Anterior cingulate cortex (tissue), 58 donors: ENCODE results near the gene PDE8A.
"Not testable (repeated sequence)": the region's sequence is repeated elsewhere in the genome, so short reads cannot be mapped to it uniquely, and the experiment has no call there.

ENCODE experiments used
- DNase-seq, 58 donors: peaks; one replicate each; lab custom pipeline; 2025; lab: John Stamatoyannopoulos, UW

PDE8A gene

DNA sequence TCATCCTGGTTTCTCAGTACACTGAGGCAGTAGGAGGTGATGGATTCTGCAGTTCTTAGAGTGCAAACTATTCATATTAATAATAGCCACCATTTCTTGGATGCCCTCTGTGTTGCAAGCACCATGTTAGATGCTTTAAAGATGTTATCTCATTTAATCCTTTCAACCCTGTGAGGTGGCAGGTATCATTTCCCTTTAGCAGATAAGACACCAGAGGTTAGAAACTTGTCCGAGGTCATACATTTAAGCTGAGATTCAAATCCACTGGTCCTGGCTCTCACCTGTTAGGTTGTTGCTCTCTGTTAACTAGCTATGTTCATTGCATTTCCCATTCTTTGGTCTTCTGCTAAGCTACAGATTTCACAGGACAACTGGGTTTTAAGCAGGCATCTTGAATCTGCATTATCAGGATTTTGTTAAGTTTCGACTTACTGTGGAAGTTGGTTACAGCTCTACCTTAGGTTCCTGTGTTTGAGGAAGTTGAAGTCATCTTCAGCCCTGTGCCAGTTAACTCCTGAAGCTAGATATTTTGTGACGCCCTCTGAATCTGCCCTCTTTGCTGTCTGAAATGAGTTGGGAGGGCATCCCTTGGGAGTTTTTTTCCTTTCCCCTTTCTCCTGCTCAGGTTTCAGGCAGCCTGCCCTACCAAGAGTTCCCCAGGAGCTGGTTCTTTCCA, 6.4 kb downstream of the PDE8A start:
- DNase-seq = no peak

DNA sequence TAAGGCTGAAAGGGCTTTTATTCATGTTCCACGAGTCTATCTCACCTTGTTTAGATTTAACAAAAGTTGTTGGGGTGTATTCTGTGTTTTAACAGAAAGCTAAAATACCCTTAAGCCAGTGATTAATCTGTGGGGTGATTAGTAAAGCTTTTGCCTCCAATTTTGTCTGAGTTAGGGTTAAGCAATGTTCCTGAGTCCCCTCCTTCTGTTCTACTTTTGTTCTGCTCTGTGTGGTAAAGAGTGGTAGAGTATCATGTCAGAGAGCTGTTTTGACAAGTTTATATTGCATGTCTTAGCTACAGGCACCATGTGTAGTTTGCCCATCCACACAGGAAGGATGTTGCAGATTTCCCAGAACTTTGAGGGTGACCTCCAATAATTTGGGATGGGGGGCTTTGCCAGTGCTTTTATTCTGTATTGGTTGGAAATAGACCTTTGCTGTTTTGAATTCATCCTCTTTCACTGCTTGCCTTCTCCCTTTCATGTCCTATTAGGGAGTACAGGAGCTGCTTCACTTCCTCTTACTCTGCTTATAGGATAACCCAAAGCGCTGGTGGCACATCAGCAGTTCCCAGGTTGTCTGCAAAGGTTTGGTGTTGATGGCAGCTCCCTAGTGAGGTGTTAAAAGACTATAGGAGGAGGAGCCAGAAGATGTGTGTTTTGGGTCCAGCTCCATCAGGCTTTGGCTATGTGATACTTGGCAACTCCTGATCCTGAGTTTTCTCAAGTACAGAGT, 7.4 kb downstream of the PDE8A start:
- DNase-seq = no peak

- DNase-seq = no peak
These were observed 8.9 kb downstream of the PDE8A start for GRCh38 chr15:84990507-84990906.

- DNase-seq = no peak
These were observed 9.5 kb downstream of the PDE8A start for GRCh38 chr15:84991014-84991712.

- DNase-seq = no peak
These were observed 10.7 kb downstream of the PDE8A start for GRCh38 chr15:84992157-84992944.

- no peak for DNase-seq
These were observed 14.4 kb downstream of the PDE8A start for GRCh38 chr15:84996055-84996454.

GRCh38 chr15:84996714-84997113, 15.1 kb downstream of the PDE8A start:
- not testable (repeated sequence) for DNase-seq

DNA sequence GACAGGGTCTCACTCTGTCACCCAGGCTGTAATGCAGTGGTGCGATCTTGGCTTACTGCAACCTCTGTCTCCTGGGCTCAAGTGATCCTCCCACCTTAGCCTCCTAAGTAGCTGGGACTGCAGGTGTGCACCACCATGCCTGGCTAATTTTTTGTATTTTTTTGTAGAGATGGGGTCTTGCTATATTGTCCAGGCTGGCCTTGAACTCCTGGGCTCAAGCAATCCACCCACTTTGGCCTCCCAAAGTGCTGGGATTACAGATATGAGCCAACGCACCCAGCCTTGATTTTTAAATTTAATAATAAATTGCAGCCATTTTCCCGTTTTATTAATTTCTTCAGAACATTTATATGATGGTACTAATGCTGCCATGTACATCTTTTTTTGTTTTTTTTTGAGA, 15.6 kb downstream of the PDE8A start:
- DNase-seq = not testable (repeated sequence)

DNA sequence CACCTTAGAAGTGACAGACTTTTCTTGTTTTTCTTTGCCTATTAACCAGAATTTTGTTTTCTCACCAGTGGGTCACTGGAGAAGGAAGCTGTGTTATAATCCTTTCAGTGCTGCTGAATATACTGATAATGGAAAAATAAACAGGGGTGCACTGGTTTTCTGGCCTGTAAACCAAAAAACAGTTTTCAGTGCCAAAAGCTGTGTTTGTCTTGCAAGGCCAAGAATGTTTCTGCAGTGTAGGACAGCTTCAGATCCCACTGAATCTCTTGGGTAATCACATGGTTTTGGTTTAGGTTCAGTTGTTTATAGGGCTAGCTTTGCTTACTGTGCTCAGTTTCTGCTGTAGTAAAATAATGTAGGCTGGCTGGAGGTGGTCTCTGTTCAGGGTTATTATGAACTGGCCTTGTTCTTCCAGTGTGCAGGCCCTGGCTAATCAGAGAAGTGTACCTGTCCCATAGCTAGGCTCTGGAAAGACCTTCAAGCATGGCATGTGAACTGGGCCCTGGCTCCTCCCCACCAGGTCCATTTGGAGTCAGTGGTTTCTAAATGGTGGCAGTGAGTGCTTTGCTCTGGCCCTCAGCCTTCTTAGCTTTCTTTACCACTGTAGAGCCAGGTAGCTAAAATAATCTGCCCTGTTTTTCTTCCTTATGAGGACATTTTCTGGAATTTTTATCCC, 18.7 kb downstream of the PDE8A start:
- no peak for DNase-seq

DNA sequence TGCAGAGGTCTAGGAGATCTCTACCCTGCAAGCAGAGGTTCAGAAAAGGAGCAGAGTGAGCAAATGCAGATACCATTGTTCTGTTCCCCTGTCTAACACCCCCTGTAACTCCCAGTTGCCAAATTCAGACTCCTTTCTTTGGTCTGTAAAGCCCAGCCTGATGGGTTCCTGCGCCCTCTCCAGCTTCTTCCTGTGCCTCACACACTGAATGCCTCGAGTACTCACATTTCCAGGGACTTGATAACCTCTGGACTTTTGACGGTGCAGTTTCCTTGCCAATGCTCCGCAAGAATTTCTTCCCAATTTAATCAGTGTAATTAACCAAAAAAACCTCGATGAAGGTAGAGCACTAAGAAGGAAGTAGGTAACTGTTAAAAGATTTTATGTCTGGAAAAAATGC, 19.3 kb downstream of the PDE8A start:
- DNase-seq = no peak

DNA sequence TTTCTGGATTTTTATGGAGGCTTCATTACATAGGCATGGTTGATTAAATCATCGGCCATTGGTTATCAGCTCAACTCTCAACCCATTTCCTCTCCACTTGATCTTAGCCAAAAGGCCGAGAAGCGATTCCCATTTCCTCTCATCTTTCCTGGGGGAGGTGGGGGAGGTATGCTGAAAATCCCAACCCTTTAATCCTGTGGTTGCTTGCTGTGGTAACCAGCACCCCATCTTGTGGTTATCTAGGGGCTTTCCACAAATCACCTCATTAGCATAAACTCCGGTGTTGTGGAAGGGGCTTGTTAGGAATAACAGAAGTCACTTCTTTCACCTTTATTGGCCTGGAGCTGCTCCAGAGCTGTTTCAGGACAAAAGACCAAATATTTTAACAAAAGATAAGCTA, 20.9 kb downstream of the PDE8A start:
- DNase-seq = no peak

DNA sequence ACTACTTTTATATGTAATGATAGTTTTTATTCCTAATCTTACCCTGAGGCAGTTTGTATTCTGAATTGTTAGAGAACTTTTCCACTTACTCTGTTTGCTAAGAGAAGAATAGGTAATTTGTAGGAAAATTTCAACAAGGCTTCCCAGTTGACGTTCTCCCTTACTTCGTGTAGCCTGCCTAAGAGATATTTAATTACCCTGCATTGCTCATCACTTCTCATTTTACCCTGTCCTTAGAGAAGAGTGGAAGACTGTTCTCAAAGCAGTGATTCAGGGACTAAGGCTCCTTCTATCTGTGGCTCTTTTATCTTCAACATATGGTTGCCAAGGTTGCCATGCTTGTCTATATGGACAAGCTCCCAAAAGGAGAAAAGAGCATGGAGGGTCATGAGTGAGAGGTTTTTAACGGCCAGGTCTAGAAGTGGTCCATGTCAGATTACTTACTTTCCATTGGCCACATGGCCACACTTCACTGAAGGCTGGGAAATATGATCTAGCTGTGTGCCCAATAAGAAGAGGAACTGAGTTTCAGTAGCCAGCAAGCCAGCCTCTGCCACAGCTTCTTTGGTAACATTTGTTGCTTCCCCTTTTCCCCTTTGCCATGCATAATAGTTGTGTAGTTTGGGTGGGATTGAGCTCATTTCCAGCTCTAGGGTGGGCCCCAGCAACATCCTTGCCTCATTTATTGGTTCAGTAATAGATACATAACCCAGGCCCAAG, 22.1 kb downstream of the PDE8A start:
- DNase-seq = no peak

DNA sequence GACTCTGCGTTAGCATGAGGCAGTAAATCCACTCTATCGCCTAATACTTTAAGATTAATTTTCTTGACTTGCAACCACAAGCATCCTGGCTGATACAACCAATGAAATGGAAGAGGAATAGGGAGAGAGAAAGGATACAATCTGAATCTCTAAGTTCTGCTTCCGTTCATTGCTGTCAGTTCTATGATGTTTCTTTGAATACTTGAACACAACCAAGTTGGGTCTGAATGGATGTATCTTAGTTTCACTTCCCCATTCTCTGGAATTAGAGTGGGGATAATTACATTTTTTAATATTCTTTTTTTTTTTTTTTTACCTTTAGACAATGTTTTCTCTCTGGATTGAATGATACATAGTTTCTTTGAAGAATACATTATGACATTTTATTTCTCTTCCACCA, 22.9 kb downstream of the PDE8A start:
- no peak for DNase-seq

DNA sequence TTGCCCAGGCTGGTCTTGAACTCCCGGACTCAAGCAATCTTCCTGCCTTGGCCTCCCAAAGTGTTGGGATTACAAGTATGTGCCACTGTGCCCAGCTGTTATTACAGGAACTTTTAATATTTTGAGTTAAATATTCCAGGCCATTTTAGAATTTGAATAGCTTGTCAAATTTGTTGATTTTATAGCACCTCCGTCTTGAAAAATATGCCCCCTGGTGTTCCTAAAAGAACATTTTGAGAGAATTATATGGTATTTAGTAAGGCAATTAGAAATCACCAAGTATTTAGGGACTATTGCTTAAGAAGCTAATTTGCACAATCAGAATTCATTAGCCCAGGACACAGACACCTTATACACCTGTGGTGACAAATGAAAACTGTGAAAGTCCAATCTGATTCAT, 23.7 kb downstream of the PDE8A start:
- no peak for DNase-seq

DNA sequence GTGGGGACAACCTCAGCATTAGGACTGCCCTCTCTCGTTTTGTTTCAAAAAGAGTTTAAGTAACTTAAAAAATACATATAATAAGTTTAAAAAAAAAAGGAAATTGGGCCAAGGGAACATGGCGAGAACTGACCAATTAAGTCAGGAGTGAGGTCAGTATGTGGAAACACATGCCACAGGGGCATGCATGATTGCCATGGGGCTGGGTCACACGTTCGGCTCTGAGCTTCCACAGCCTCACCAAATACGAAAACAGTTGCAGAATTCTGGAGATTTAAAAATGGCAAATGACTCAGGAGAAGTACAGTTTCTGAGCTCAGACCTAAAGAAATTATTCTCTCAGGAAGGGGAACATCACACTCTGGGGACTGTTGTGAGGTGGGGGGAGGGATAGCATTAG, 24.1 kb downstream of the PDE8A start:
- no peak for DNase-seq

GRCh38 chr15:85006201-85006600, 24.5 kb downstream of the PDE8A start:
- DNase-seq = no peak

DNA sequence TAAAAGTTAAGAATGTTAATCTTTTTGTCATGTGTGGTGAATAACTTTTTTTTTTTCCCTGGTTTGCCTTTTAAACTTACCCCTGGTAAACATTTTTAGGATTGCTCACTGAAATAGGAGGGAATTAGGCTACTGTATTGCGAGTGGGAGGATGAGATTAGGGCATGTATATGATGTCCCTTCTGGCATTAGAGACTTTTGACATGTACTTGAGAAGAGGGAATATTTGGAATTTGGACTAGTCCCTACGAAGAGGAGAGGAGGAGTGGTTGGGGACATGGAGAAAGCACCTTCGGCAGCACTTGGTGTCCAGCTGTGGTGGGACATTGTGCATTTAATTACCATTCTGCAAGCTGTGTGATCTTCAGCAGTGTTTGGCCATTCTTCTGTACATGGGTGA, 25.0 kb downstream of the PDE8A start:
- no peak for DNase-seq

GRCh38 chr15:85007137-85007536, 25.5 kb downstream of the PDE8A start:
- DNase-seq = no peak

DNA sequence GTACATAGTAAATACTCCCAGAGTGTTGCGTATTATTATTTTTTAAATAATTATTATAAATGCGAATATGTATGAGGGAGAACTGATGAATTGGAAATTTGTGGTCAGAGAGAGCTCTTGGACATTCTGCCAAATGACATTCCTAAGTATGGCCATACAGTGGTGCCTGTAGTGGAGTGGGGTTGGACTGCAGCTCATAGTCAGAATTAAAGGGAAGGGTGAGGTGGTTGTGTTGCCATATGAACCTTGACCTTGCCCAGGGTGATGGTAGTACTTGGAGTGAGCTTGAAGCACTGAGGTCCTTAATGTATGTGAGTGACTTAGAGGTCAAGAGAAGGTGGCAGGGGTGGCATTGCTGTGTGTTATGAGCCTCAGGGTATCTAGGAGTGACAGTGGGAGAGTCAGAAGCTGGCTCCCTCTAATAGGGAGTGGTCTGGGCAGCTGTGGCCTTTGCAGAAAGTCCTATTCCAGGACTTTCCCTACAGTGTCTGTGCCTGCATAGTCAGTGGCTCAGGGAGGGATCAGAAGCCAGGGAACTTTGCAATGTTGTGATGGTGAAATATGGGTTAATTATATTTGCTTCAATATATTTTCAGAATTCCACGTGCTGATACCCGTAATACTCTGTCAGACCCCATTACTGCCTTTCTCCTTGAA, 26.2 kb downstream of the PDE8A start:
- no peak for DNase-seq
